Gastroesophageal sphincter (tissue), 3 donors: Measurements from ENCODE around the gene CEP120.

Source experiments
- CTCF ChIP-seq, 4 experiments: fragments of 200-600 bp in 2 of 4; fragments of 450-650 bp in 2 of 4; sonication (generic) in 1 of 4; IDR thresholded peaks; one replicate each; pipeline ENCODE4 v1.5.1; 2017 to 2019; ENCODE audit warnings: antibody characterized with exemption in 4 of 4, mild to moderate bottlenecking in 2 of 4, moderate library complexity in 2 of 4
- POLR2A ChIP-seq, 2 donors: fragments of 450-650 bp; IDR thresholded peaks; one replicate each; pipeline ENCODE4 v1.6.1; 2017; ENCODE audit warnings: antibody characterized with exemption in 2 of 2, mild to moderate bottlenecking in 2 of 2, moderate library complexity in 1 of 2

- no peak for TF ChIP-seq CTCF (IDR thresholded peaks at IDR 0.05)
- TF ChIP-seq POLR2A (IDR thresholded peaks at IDR 0.05) = no peak
Observed at GRCh38 chr5:123450640-123451039, 27.4 kb upstream of the CEP120 start.
